IMR-90 (cell line): ENCODE measurements around the gene PLCL2. TPM values are rescaled to one million over a fixed set of nuclear protein-coding genes. Genes with fewer than 3 reads are reported as not detected.

Source experiments
- ATAC-seq: fragments of 200-7000 bp; cut with Tn5 transposase; 2 replicates; pipeline ENCODE4 v1.9.1; 2020; ENCODE audit warnings: low read depth, mild to moderate bottlenecking, moderate library complexity
- BruUV-seq: library from RNA; stranded (reverse); fragments of 400-500 nt; replicated peaks from 2 replicates; lab custom pipeline; 2021; lab: Mats Ljungman, UMichigan
- CTCF ChIA-PET: fragments of 300-600 bp; formaldehyde crosslinking; extraction: SDS; loops from one replicate; lab custom pipeline; 2021; ENCODE audit warnings: antibody characterized with exemption; lab: Yijun Ruan, JAX
- POLR2A ChIA-PET: fragments of 300-600 bp; sonication (Branson Sonifier 250); formaldehyde crosslinking; loops from one replicate; lab custom pipeline; 2022; ENCODE audit warnings: antibody characterized with exemption; ENCODE audit not compliant: unreplicated experiment; lab: Charles Lee
- DNase-seq: peaks from one replicate; pipeline ENCODE4 v3.0.0; 2013
- H2AFZ ChIP-seq: replicated peaks from 2 replicates; pipeline ENCODE3; 2013; ENCODE audit warnings: low read length, mild to moderate bottlenecking; ENCODE audit not compliant: poor library complexity
- H2AK5ac ChIP-seq: 2 replicates; pipeline ENCODE4 v1.6.1; 2013; ENCODE audit warnings: low read depth, low read length, inconsistent platforms
- H2AK9ac ChIP-seq: replicated peaks from 2 replicates; pipeline ENCODE3; 2013; ENCODE audit warnings: mild to moderate bottlenecking, low read depth, low read length, moderate library complexity; ENCODE audit not compliant: poor library complexity
- H2BK120ac ChIP-seq: 2 replicates; pipeline ENCODE4 v1.6.1; 2013; ENCODE audit warnings: low read depth, low read length, inconsistent platforms
- H2BK15ac ChIP-seq: 3 replicates; pipeline ENCODE4 v1.6.1; 2013; ENCODE audit warnings: low read depth, low read length, inconsistent platforms
- H2BK20ac ChIP-seq: 2 replicates; pipeline ENCODE4 v1.6.1; 2013; ENCODE audit warnings: low read depth, mild to moderate bottlenecking, inconsistent platforms, low read length, moderate library complexity
- H2BK5ac ChIP-seq: 2 replicates; pipeline ENCODE4 v1.6.1; 2013; ENCODE audit warnings: mild to moderate bottlenecking, low read depth, low read length, inconsistent platforms; ENCODE audit not compliant: poor library complexity, severe bottlenecking
- H3K14ac ChIP-seq: replicated peaks from 2 replicates; pipeline ENCODE4 v1.6.1; 2013; ENCODE audit warnings: low read depth, low read length, inconsistent platforms
- H3K18ac ChIP-seq: 2 replicates; pipeline ENCODE4 v1.6.1; 2013; ENCODE audit warnings: low read depth, low read length, control low read depth
- H3K23ac ChIP-seq: 2 replicates; pipeline ENCODE4 v1.6.1; 2013; ENCODE audit warnings: low read depth, low read length, inconsistent platforms
- H3K27ac ChIP-seq: 2 replicates; pipeline ENCODE4 v1.5.1; 2013; ENCODE audit warnings: mild to moderate bottlenecking, control low read depth, low read length; ENCODE audit not compliant: insufficient read depth
- H3K27me3 ChIP-seq: 2 replicates; pipeline ENCODE4 v1.6.1; 2013; ENCODE audit warnings: low read length; ENCODE audit not compliant: control insufficient read depth, insufficient read depth
- H3K36me3 ChIP-seq: 2 replicates; pipeline ENCODE4 v1.6.1; 2013; ENCODE audit warnings: low read length, mixed read lengths; ENCODE audit not compliant: control insufficient read depth, insufficient read depth
- H3K4ac ChIP-seq: 2 replicates; pipeline ENCODE4 v1.6.1; 2013; ENCODE audit warnings: low read depth, low read length, inconsistent platforms
- H3K4me1 ChIP-seq: 2 replicates; pipeline ENCODE4 v1.6.1; 2013; ENCODE audit warnings: low read length, mixed read lengths; ENCODE audit not compliant: control insufficient read depth, insufficient read depth
- H3K4me2 ChIP-seq: 2 replicates; pipeline ENCODE4 v1.6.1; 2013; ENCODE audit warnings: low read depth, mild to moderate bottlenecking, control low read depth, low read length, moderate library complexity
- H3K4me3 ChIP-seq: 2 replicates; pipeline ENCODE4 v1.5.1; 2013; ENCODE audit warnings: low read depth, mild to moderate bottlenecking, control low read depth, low read length, moderate library complexity; ENCODE audit not compliant: insufficient read depth
- H3K56ac ChIP-seq: 2 replicates; pipeline ENCODE4 v1.6.1; 2013; ENCODE audit warnings: low read length, inconsistent platforms; ENCODE audit not compliant: insufficient read depth; ENCODE audit errors: extremely low read depth
- H3K79me1 ChIP-seq, 2 experiments: 2 replicates each; pipeline ENCODE4 v1.6.1; 2013; ENCODE audit warnings: low read length in 2 of 2, inconsistent platforms in 1 of 2, low read depth in 1 of 2
- H3K9ac ChIP-seq: 2 replicates; pipeline ENCODE4 v1.6.1; 2013; ENCODE audit warnings: low read depth, low read length, control low read depth
- H3K9me1 ChIP-seq: 2 replicates; pipeline ENCODE4 v1.6.1; 2013; ENCODE audit warnings: low read length, inconsistent platforms; ENCODE audit not compliant: insufficient read depth
- H3K9me3 ChIP-seq: 2 replicates; pipeline ENCODE4 v1.6.1; 2013; ENCODE audit warnings: low read length; ENCODE audit not compliant: control insufficient read depth, insufficient read depth
- H4K20me1 ChIP-seq: 2 replicates; pipeline ENCODE4 v1.6.1; 2013; ENCODE audit warnings: low read length, inconsistent platforms; ENCODE audit not compliant: insufficient read depth
- H4K5ac ChIP-seq: 2 replicates; pipeline ENCODE4 v1.6.1; 2013; ENCODE audit warnings: mild to moderate bottlenecking, low read depth, low read length, control low read depth
- H4K8ac ChIP-seq, 2 experiments: 2 replicates each; pipeline ENCODE4 v1.6.1; 2013; ENCODE audit warnings: low read depth in 2 of 2, low read length in 2 of 2, control low read depth in 1 of 2, inconsistent platforms in 1 of 2
- H4K91ac ChIP-seq: 2 replicates; pipeline ENCODE4 v1.6.1; 2013; ENCODE audit warnings: low read depth, low read length, inconsistent platforms; ENCODE audit not compliant: insufficient read depth
- BHLHE40 ChIP-seq: fragments of 150-350 bp; IDR thresholded peaks from 2 replicates; pipeline ENCODE4 v1.6.1; 2016; ENCODE audit warnings: mild to moderate bottlenecking, low read depth, low read length
- ELK1 ChIP-seq: fragments of 150-350 bp; IDR thresholded peaks from 2 replicates; pipeline ENCODE4 v1.6.1; 2016; ENCODE audit warnings: low read depth, mild to moderate bottlenecking, low read length, moderate library complexity, borderline replicate concordance
- FOS ChIP-seq: fragments of 150-350 bp; IDR thresholded peaks from 2 replicates; pipeline ENCODE4 v1.6.1; 2016; ENCODE audit warnings: low read depth, low read length
- MAFK ChIP-seq: IDR thresholded peaks from 2 replicates; pipeline ENCODE4 v1.6.1; 2012; ENCODE audit warnings: low read depth, low read length, improper control_type of control experiment
- MXI1 ChIP-seq: IDR thresholded peaks from 2 replicates; pipeline ENCODE4 v1.6.1; 2012; ENCODE audit warnings: low read depth, mild to moderate bottlenecking, low read length, moderate library complexity, borderline replicate concordance
- SMC3 ChIP-seq: fragments of 150-350 bp; IDR thresholded peaks from 2 replicates; pipeline ENCODE4 v1.6.1; 2016; ENCODE audit warnings: low read depth, mild to moderate bottlenecking, antibody characterized with exemption, low read length, moderate library complexity
- WGBS, 2 experiments: methylation state at CpG; one replicate each; pipeline versions ENCODE4 v1.1.5 to v1.1.7; 2013; ENCODE audit warnings: missing lambda C conversion rate in 2 of 2; ENCODE audit not compliant: insufficient read length in 1 of 2; ENCODE audit errors: extremely low coverage in 2 of 2; 5-methylcytosine and 5-hydroxymethylcytosine counted together
- dilution Hi-C: fragments of 300-500 bp; cut with HindIII; formaldehyde crosslinking; loops from one replicate; pipeline ENCODE4 v1.14.3; 2018; ENCODE audit warnings: low sequenced_read_pairs; ENCODE audit not compliant: unreplicated experiment
- in situ Hi-C: fragments of 300-500 bp; cut with MboI; formaldehyde crosslinking; loops from 3 replicates; pipeline ENCODE4 v1.14.3; 2019; ENCODE audit warnings: low sequenced_read_pairs, inconsistent platforms, mixed read lengths
- intact Hi-C: fragments of 100-400 bp; cut with micrococcal nuclease; formaldehyde crosslinking; loops from 2 replicates; pipeline ENCODE4 v1.10.0; 2022
- polyA plus RNA-seq, 3 experiments: library from polyadenylated mRNA; depleted of rRNA; stranded (reverse); fragments of >200 nt; gene quantifications; 2 replicates each; pipeline ENCODE4 v1.2.3, GENCODE V29; 2012; ENCODE audit warnings: low replicate concordance in 1 of 3
- total RNA-seq: library from RNA; depleted of rRNA; stranded (reverse); fragments of >200 nt; gene quantifications from 2 replicates; pipeline ENCODE4 v1.2.3, GENCODE V29; 2012

PLCL2 gene
- total and polyA plus RNA-seq, 2 of the 4 experiments (the other 2 are of a cell fraction): 0.92 to 3.8 TPM

- Histone ChIP-seq H4K8ac (no peak overlapping the region), H3K4me1 (no peaks in the 10 kb centered on the region), H3K4me3 (no peak overlapping the region), H2AK9ac (no peak overlapping the region), H3K4ac (no peak overlapping the region), H2AFZ (no peak overlapping the region), H3K14ac (no peak overlapping the region), H4K91ac (no peak overlapping the region), H2AK5ac (no peak overlapping the region), H3K18ac (no peak overlapping the region), H2BK20ac (no peak overlapping the region), H3K56ac (no peak overlapping the region), H3K9ac (no peak overlapping the region), H3K9me3 (no peaks in the 10 kb centered on the region), H3K27me3 (peaks cover 7% of the 10 kb centered on the region), H3K9me1 (no peaks in the 10 kb centered on the region), H3K27ac (no peak overlapping the region), H3K23ac (no peak overlapping the region), H3K79me1 (no peaks in the 10 kb centered on the region), H4K20me1 (no peaks in the 10 kb centered on the region), H2BK120ac (no peak overlapping the region), H2BK5ac (no peak overlapping the region), H4K5ac (no peak overlapping the region), H2BK15ac (no peak overlapping the region), H3K36me3 (no peaks in the 10 kb centered on the region), H3K4me2 (no peak overlapping the region)
- BruUV-seq: no TSS peak
- ATAC-seq (no peak), DNase-seq (no peak)
- in situ Hi-C loops (no loop called here), dilution Hi-C loops (no loop called here), intact Hi-C loops (no loop called here)
- ChIA-PET CTCF (no interaction called here), POLR2A (no interaction called here)
- no CpG with 5 or more reads among the region's 1 CpG for WGBS, 2 experiments
- no peak for TF ChIP-seq FOS
- TF ChIP-seq SMC3: no peak
- no peak for TF ChIP-seq ELK1
- no peak for TF ChIP-seq MAFK
- TF ChIP-seq BHLHE40: no peak
- no peak for TF ChIP-seq MXI1
These were observed 16.2 kb upstream of the PLCL2 start for GRCh38 chr3:16868513-16868912.
